LNCaP clone FGC (cell line): ENCODE measurements around the gene TRIM44.

Experiments
- DNase-seq: peaks from one replicate; pipeline ENCODE4 v3.0.0-alpha.2; 2011; ENCODE audit warnings: low read depth
- H3K4me3 ChIP-seq: 2 replicates; pipeline ENCODE4 v1.5.1; 2011; ENCODE audit warnings: mild to moderate bottlenecking, low read depth, low read length, control low read depth
- CTCF ChIP-seq: IDR thresholded peaks from 2 replicates; pipeline ENCODE4 v1.5.1; 2012; ENCODE audit warnings: mild to moderate bottlenecking; ENCODE audit not compliant: control insufficient read depth, insufficient read depth; ENCODE audit errors: extremely low read depth

TRIM44 gene

GRCh38 chr11:35723913-35724312 is 61.3 kb downstream of the TRIM44 start:
- H3K4me3 ChIP-seq: no peak overlapping the region
- no peak for DNase-seq
- no peak for TF ChIP-seq CTCF

GRCh38 chr11:35725885-35726284 is 63.3 kb downstream of the TRIM44 start:
- no peak for DNase-seq
- no peak for TF ChIP-seq CTCF
- H3K4me3 ChIP-seq: no peak overlapping the region

GRCh38 chr11:35727140-35727539 is 64.6 kb downstream of the TRIM44 start:
- DNase-seq: no peak
- no peak for TF ChIP-seq CTCF

GRCh38 chr11:35730254-35730653 is 67.7 kb downstream of the TRIM44 start:
- H3K4me3 ChIP-seq: no peak overlapping the region
- DNase-seq: no peak
- TF ChIP-seq CTCF: no peak

More at GRCh38 chr11:35727140-35727539, 64.6 kb downstream of the TRIM44 start:
- H3K4me3 ChIP-seq: no peak overlapping the region

GRCh38 chr11:35734669-35735410 is 72.3 kb downstream of the TRIM44 start:
- no peak for TF ChIP-seq CTCF
- no peak overlapping the region for H3K4me3 ChIP-seq
- no peak for DNase-seq

GRCh38 chr11:35735411-35735810 is 72.8 kb downstream of the TRIM44 start:
- H3K4me3 ChIP-seq: no peak overlapping the region
- TF ChIP-seq CTCF: no peak
- DNase-seq: no peak

GRCh38 chr11:35735903-35736302 is 73.3 kb downstream of the TRIM44 start:
- H3K4me3 ChIP-seq: no peak overlapping the region
- TF ChIP-seq CTCF: no peak
- DNase-seq: no peak
